ENCODE measurements around the gene KLK11.

DNA sequence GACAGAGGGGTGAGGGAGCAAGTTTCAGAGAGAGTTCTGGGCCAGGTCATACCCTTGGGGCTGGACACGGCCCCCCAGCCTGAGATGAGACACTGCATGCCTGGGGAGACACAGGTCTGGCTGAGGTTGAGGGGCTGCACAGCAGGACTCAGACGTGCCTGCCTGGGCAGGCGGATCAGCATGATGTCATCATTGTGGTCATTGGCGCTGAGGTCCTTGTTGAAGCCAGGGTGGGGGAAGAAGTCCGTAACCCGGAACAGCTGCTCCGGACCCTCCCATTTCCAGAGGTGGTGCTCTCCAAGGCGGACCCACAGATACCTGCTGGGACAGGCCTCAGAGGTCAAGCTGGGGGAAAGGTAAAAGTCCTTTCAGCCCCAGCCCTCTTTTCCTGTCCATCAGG is 20.0 kb downstream of the KLK11 start:
- TF ChIP-seq, protein P1, sequence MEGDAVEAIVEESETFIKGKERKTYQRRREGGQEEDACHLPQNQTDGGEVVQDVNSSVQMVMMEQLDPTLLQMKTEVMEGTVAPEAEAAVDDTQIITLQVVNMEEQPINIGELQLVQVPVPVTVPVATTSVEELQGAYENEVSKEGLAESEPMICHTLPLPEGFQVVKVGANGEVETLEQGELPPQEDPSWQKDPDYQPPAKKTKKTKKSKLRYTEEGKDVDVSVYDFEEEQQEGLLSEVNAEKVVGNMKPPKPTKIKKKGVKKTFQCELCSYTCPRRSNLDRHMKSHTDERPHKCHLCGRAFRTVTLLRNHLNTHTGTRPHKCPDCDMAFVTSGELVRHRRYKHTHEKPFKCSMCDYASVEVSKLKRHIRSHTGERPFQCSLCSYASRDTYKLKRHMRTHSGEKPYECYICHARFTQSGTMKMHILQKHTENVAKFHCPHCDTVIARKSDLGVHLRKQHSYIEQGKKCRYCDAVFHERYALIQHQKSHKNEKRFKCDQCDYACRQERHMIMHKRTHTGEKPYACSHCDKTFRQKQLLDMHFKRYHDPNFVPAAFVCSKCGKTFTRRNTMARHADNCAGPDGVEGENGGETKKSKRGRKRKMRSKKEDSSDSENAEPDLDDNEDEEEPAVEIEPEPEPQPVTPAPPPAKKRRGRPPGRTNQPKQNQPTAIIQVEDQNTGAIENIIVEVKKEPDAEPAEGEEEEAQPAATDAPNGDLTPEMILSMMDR (IDR thresholded peaks at IDR 0.05): no peak
- TF ChIP-seq POLR2A (IDR thresholded peaks at IDR 0.05): no peak
